RPMI7951 (cell line): ENCODE data around the gene TMEM52B. TPM values are rescaled to one million over a fixed set of nuclear protein-coding genes. Genes with fewer than 3 reads are reported as not detected.
"Not testable (repeated sequence)": the region's sequence is repeated elsewhere in the genome, so short reads cannot be mapped to it uniquely, and the experiment has no call there.

Experiments used
- DNase-seq: peaks from one replicate; pipeline ENCODE4 v3.0.0-alpha.2; 2012; ENCODE audit warnings: low read depth
- total RNA-seq: library from RNA; depleted of rRNA; stranded (reverse); fragments of >200 nt; shearing (Covaris generic); gene quantifications from 2 replicates; pipeline ENCODE4 v1.2.3, GENCODE V29; 2014

TMEM52B gene
- total RNA-seq, 1 experiment from 2014 or later: not detected

DNA sequence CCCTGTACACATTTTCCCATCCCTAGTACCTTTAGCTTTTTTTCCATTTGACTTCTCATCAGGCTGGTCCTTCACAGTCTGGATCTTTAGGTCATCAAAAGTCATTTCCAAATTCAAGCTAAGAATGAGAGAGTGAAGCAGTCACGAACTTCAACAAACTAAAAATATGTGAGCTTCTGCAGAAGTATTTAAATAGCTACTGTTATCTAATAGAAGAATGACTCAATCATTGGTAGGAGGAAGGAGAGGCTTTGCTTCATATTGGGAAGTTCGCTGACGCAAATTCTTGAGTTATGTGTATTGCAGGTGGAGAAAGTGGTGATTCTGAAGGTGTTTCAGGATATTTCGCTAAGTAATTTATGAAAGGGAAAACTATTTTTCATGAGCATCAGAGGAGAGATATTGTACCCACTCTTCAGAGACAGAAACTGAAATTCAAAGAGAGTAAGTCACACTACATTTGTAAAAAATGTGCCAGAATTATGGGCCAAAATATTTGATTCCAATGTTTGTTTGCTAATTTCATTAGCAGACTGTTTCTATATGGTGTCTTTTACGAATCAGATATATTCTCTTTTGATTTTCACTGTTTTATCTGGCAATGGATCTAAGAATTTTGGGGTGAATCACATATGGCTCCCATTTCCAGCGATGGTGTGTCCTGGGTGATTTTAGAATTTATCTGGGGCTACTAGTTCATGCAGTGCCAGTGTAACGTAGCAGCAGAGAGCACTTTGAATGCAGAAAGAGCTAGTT lies 6.7 kb upstream of the TMEM52B start, which contains the start of gene OLR1:
Gene OLR1 (minus strand): TSS at position 160 of the 756 bp plus-strand sequence. CDS start 55 bp downstream, at position 105.
- DNase-seq: no peak

DNA sequence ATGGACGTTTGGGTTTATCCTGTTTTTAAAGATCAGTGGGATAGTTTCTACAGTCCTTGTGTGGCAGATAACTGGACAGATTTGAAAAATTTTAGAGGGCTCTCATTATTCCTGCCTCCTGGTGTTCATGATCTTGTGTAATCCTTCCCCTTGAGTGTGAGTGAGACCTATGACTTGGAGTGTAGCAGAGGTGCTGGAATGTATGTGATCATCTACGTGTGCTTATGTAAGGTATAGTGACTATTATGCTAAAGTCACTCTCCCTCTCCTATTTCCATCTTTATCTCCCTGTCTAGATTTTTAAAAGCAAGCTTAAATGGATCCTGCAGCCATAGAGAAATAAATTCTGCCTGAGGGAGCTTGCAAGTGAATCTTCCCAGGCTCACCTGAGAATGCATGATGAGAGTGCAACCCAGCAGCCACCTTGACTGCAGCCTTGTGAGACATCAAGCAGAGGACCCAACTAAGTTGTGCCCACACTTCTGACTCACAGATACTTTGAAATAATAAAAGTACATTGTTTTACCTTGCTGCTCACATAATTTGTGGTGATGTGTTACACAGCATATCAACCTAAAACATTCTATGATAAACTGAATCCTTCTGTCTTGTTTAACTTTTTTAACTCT lies 3.7 kb upstream of the TMEM52B start:
- DNase-seq: no peak

DNA sequence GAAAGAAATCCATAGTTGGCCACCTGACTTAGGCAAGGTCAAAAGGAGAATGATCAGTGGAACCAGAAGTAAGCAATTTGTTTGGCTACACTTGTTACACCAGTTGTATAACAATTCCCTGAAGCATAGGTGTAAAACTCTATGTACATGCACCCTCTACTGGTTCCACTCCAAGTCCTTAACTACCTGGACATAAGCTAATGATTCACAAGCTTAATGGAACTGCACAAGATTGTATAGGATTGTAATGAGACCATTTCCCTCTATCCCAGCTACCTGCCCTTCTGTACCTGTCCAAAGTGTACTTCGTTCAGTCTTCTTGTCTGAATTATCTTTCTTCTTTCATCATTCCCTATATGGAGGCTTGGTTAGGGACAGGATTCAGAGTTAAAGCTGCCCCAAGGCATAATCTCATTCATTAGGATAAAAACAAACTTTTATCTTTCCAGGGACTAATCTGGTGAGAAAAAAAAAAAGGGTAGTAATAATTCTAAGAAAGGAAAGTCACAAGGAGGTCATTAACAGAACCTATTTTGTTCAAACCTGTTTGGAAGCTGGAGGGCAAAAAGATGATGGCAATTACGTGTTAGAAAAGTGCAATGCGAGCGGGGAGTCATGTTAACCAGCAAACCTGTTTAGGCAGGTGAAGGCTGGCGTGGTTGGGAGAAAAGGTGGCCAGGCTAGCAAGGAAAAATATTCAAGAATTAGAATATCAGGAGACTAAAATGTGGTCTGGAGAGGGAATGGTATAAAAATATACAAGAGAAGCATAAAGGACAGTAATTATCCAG lies 2.8 kb upstream of the TMEM52B start:
- DNase-seq: no peak

DNA sequence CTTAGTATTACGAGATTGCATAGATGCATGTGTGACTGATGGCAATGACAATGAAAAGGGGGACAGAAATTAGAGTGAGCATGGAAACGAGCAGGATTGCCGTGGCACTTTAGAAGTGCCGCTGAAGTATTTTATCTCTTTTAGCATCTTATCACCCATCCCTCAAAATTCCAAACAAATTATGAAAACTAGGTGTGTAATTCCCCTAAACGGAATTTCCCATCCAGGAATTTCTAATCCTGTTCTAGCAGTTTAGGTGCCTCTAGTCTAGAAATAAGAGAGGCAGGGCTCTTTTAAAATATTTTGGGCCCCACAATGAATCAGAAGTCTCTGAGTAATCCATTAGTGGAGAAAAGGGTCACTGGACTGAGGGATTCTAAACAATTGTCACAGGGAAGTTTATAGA lies 947 bp downstream of the TMEM52B start:
- no peak for DNase-seq

DNA sequence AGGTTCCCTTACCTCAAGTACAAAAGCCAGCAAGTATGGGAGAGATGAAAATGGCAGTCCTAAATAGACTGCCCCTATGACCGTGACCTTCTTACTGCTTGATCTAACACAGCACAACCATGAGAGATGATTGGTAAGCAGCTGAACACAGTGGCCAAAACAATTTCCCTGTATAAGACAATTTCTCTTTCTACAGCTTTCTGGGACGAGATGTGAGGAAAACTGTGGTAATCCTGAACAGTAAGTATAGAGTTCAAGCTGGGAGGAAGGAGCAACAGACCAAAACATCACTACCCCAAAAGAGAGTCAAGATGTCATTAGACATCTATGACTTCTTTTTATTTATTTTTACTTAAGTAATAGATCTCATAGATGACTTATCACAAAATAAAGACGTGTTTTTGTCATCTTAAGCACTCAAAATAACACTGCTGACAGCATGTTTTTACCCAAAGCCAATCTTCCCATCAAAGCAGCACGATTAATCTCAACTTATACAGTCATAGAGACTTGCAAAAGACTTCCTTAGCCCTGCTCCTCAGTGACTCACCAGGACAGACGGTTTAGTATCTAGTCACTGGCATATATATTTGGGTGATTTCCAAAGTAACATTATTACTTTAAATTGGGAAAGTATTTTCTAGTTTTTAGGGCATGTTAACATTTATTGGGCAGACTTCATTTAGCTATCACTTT lies 3.7 kb downstream of the TMEM52B start:
- peak; percentile 47 for DNase-seq

DNA sequence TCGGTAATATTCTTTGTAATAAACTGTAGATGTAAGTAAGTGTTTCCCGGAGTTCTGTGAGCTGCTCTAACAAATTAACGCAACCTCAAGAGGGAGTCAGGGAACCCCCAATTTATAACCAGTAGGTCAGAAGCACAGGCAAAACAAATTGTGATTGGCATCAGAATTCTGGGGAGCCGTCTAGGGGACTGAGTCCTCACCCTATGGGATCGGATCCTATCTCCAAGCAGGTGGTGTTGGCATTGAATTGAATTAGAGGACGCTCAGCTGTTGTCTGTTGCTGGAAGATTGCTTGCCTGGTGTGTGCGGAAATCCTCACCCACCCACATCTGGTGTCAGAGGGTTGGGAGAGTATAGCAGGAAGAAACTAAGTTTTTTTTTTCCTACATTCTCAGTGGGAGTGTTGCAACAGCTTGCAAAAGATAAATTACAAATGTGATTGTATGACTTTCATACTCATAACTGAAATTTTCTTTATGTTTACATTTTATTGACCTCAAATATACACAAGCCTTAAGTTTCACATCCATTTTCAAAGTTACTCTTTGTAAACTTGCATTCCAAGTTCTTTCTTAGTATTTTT lies 5.5 kb downstream of the TMEM52B start:
- DNase-seq: no peak

DNA sequence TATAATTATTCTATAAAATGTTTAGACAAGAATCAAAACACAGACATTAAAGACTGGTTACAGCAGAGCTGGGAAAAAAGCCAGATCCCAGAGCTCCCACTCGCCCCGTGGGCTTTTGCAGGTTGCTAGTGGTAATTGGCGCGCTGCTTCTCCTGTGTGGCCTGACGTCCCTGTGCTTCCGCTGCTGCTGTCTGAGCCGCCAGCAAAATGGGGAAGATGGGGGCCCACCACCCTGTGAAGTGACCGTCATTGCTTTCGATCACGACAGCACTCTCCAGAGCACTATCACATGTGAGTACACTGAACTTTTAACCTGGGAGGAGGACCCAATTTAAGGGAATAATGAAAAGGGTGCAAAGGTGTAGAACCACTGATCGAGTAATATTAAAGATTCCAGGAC lies 7.5 kb downstream of the TMEM52B start:
- DNase-seq: no peak

DNA sequence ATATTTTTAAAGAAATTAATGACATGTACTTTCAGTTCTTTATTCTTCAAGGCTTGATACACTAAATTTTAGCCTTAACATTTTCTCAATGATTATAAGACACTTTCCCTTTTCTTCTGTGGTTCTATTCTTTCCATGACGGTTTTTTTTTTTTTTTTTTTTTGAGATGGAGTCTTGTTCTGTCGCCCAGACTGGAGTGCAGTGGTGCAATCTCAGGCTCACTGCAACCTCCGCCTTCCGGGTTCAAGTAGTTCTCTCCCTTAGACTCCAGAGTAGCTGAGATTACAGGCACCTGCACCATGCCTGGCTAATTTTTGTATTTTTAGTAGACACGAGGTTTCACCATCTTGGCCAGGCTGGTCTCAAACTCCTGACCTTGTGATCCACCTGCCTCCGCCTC lies 8.1 kb downstream of the TMEM52B start:
- DNase-seq: not testable (repeated sequence)

DNA sequence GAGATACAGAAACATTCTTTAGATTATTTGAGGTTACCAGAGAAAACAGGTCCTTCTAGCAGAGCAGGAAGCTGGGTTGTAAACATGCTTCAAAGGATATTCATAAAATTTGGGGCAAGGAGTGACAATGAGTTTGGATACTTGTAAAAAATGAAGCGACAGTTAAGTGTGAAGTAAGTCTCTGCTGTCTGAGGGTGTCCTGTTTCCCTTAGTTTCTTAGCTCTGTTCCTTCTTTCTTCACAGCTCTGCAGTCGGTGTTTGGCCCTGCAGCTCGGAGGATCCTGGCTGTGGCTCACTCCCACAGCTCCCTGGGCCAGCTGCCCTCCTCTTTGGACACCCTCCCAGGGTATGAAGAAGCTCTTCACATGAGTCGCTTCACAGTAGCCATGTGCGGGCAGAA lies 10.8 kb downstream of the TMEM52B start:
- no peak for DNase-seq

DNA sequence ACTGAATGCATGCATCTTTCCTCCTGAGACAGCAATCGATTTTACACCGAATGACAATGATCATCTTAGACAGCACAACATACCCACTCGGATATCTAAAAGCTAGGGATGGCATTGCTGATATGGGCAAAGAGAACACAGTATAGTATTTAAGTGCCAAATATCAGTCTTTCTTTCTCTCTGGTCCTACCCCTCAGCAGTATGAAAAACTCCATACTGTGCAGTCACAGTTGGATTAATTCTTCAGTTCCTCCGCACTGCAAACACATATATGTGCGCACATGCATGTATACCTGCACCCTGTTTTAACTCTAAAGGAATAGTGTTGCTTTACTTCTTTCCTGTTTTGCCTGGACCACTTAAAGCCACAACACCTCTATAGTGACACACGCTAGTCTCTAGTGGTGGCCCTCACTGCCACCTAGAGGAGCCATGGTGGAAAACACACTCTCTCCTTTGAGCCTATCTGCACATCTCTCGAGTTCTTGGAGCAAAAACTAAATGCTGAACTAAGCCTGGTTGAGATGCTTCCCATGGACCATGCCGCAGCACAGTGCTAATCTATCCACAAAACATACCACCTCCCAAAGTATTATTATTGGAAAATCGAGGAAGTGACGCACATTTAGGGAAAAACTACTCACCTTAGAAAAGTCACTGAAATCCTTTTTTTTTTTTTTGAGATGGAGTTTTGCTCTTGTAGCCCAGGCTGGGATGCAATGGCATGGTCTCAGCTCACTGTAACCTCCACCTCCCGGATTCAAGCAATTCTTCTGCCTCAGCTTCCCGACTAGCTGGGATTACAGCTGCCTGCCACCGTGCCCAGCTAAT lies 11.9 kb downstream of the TMEM52B start:
- DNase-seq: peak; percentile 62

DNA sequence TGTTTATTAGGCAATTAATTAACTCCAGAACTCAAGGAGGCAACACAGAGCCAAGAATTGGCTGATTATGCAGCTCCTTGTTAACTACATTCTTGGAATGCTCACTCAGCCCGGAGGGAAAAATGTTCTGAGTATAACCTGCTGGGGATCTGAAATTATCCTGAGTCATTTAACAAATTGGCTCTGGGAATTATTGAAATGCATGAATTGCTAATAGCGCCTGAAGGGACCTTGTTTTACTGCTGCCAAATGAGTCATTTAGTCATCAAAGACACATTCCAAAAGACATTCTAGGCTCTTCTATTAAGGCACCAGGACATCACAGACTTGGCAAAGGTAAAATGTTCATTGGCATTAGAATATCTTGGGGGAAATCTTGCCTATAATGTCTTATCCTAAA lies 13.0 kb downstream of the TMEM52B start:
- DNase-seq: peak; percentile 51

DNA sequence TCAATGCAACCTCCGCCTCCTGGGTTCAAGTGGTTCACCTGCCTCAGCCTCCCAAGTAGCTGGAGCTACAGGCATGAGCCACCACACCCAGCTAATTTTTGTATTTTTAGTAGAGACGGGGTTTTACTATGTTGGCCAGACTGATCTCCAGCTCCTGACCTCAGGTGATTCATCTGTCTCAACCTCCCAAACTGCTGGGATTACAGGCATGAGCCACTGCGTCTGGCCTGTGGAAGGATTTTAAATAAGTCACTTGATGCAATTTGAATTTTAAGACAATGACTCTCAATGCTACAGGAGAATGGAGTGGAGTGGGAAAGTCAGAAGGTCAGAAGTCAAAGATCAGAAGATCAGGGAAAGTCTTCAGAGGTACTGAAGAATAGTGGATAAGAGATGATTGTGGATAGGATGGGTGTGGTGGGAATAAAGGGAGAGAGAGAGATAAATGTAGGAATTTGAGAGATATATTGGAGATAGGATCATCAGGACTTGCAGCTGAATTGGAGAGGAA lies 15.4 kb downstream of the TMEM52B start:
- DNase-seq: no peak

DNA sequence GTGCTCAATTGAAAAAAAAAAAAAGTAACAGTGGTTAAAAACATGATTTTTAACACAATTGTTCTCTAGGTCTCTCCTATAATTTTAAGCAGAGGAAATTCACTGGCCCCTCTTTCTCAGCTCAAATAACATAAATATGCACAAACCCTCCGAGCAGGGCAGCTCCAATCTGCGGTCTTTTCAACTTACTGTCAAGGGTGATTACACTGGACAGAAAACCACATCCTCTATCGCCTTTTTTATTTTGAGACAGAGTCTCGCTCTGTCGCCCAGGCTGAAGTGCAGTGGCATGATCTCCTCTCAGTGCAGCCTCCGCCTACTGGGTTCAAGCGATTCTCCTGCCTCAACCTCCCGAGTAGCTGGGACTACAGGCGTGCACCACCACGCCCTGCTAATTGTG lies 17.4 kb downstream of the TMEM52B start:
- DNase-seq: peak; percentile 31

DNA sequence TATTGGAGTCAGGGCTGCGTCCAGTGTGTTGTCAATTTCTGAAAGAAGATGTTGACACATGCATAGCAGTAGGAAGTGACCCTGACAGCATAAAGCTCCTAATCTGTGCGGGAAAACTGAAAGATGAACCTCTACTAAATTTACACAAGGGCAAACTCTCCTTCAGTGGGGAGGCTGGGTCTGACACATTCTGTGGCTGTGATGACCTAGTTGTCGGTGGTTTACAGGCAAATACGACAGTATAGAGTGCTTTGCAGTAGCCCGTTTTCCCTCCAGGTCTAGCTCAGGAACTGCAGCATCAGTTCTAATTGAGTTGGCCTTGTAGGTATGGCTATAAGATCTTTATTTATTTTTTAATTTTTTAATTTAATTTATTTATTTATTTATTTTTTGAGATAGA lies 19.0 kb downstream of the TMEM52B start:
- no peak for DNase-seq

DNA sequence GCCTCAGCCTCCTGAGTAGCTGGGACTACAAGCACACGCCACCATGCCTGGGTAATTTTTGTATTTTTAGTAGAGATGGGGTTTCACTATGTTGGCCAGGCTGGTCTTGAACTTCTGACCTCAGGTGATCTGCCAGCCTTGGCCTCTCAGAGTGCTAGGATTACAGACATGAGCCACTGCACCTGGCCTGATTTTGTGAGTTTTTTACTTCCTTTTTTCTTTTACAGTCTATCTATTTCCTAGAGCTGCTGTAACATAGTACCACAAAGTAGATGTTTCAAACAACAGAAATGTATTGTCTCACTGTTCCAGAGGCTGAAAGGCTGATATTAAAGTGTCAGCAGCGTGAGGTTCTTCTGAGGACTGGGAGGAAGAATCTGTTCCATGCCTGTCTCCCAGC lies 25.7 kb downstream of the TMEM52B start:
- DNase-seq: not testable (repeated sequence)

DNA sequence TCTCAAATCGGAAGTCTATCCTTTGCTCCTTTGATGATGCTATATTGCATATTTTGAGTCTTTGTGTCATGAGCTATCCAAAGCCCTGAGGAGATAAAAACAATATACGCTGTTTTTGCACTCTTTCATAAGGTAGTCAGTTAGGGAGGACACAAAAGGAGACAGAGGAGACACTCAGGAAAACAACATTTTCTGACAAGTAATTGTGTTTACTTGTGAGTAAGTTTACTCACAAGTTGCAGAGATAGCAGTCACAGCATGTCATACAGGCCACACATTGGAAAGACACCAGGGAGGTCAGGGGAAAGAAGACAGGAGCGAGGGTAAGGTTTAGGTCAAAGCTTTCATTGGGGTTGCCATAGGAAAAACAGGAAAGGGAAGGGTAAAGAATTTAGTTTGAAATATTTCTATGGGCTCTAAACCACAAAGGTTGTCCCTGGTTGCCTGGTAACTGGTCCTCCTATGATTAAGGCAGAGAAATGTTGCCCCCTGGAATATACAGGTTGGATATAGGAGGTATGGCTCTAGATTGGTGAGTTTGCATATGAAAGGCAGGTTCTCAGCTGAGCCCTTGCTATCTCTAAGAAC lies 26.5 kb downstream of the TMEM52B start:
- DNase-seq: no peak

DNA sequence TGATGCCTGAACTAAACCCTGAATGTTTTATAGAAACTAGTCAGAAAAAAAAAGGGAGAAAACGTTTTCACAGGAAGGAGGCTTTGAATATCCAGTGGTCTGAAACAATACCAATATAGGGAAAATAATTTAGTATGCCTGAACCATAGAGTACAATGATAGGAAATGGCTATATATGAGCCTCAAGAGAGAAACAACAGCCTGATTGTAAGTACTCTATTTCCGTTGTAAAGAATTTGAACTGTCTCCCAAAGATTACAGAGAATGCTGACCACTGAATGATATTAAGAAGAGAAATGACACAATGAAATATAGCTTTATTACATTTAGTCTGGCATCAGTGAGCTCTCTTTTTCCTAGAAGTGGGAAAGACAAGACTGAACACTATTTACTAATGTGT lies 28.3 kb downstream of the TMEM52B start:
- no peak for DNase-seq

DNA sequence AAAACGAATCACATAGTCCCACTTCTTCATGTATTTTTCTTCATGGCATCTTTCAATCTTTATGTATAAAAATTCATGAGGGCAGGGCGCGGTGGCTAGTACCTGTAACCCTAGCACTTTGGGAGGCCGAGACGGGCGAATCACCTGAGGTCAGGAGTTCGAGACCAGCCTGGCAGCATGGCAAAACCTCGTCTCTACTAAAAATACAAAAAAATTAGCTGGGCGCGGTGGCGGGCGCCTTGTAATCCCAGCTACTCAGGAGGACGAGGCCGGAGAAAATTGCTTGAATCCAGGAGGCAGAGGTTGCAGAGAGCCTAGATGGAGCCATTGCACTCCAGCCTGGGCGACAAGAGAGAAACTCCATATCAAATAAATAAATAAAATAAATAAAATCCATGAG lies 31.4 kb downstream of the TMEM52B start:
- DNase-seq: no peak

DNA sequence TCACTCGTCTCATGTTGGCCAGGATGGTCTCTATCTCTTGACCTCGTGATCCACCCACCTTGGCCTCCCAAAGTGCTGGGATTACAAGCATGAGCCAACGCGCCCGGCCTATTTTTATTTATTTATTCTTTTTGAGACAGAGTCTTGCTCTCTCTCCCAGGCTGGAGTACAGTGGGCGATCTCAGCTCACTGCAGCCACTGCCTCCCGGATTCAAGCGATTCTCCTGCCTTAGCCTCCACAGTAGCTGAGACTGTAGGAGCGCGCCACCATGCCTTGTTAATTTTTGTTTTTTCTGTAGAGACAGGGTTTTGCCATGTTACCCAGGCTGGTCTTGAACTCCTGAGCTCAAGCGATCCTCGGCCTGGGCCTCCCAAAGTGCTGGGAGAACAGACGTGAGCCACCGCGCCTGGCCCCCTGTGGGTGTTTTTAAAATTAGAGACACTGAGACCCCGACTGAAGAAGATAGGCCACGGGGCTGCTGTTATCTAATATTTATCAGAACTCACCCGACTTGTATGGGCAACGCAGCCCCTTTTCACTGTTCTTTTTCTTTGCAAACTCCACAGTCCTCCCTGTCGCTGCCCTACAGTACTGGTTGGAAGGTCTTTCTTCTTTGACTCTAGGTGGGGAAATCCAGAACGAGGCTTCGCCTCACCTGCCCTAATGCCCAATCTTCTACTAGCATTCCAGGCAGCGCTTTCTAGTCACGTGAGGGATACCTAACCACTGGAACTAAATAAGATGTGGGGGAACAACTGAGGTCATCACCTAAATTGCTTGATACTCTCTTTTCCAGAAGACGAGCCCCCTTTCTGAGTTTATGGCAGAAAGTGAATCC lies 32.5 kb downstream of the TMEM52B start:
- no peak for DNase-seq
